Measurements from ENCODE around the gene TRMT61A.

TRMT61A gene

DNA sequence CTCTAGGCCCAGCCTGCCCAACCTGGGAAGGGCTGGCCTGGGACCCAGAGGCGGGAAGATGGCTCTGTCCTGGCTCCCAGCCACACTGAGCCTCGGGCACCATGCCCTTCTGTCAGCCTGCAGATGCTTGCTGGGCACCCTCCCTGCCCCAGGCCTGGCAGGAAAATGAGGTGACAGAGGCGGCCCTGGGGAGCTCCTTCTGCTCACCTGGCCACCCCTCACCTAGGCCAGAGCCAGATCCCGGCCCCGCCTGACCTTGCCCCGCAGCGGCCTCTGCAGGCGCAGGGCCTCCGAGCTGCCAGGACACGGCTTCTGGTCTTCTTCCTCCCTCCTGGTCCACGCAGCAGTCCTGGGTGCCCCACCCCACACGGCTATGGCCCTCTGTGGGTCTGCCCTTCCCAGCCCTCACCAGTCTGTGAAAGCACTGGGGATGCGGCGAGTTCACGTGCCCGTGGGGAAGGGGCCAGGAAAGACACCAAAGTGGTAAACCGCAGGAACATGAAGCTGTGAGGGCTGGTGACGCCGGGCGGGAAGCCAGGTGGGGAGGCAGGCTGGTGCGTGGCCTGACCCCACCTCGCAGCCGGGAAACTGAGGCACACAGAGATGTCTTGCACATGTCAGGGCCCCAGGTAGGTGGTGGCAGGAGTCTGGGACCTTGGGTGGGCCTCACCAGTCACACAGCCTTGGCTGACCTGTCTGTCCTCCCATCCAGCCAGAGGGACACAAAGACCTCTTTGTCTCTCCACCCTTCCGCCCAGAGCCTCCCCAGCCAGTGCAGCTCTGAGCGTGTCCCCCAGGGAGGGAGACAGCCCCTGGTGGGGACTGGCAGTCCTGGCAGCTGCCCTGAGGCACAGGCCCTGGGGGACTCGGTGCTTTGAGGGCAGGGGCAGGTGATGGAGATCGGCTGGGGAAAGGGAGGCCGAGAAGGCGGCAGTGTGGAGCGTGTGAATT is 20.6 kb downstream of the TRMT61A start:
- Histone ChIP-seq H3K4me1 (ENCODE audit: control insufficient read depth, insufficient read depth, low read length) (peaks cover 19% of the 10 kb centered on the region), H3K9me3 (ENCODE audit: control insufficient read depth, low read length) (no peaks in the 10 kb centered on the region), H3K27ac (ENCODE audit: insufficient read depth, low read depth, low read length, poor library complexity, severe bottlenecking) (no peak overlapping the region), H3K4me3 (ENCODE audit: insufficient read depth, low read depth, low read length) (no peak overlapping the region), H3K36me3 (ENCODE audit: control insufficient read depth, insufficient read depth, low read length) (no peaks in the 10 kb centered on the region), H3K27me3 (ENCODE audit: control insufficient read depth, insufficient read depth, low read length, poor library complexity, severe bottlenecking) (no peaks in the 10 kb centered on the region)
- 91 to 92% methylated on average over 30 of the region's 30 CpGs for WGBS, 2 experiments

DNA sequence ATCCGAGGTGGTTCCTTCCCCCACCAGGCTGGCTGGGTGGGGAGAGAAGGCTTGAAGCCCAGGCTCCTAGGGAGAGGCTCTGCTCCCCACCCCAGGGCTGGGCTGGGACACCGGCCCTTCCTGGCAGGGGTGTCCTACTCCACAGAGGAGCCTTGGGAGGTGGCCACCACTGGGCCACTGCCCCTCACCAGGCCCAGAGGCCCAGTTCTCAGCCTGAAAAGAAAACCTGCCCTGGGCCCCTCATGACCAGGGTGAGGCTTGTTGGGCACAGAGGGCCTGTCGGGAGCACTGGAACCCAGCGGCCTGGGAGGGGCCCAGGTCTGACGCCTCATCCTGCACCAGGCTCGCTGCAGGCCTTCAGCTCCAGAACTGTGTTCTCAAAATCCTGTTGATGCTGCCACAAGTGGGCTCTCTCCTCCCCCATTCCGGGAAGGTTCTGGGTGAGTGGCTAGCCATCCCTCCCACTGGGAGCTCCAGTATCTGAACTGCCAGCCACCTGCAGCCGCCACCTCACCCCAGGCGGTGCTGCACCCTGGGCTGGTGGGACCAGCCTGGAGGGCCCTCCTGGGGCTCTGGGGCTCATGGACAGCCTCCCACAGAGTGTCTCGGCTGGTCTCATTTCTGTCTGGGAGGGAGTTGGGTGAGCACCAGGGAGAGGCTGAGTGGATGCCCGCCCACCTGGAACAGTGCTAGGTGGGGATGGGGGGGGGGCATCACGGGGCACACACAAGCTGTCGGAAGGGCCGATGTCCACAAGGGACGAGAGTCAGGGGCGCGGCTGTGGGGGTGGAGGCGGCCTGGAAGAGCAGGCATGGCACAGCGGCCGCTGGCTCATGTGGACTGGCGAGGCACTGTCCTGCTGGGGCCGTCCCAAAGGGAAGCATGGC is 21.7 kb downstream of the TRMT61A start:
- H3K27ac ChIP-seq (ENCODE audit: insufficient read depth, low read depth, low read length, poor library complexity, severe bottlenecking), result no peak overlapping the region

DNA sequence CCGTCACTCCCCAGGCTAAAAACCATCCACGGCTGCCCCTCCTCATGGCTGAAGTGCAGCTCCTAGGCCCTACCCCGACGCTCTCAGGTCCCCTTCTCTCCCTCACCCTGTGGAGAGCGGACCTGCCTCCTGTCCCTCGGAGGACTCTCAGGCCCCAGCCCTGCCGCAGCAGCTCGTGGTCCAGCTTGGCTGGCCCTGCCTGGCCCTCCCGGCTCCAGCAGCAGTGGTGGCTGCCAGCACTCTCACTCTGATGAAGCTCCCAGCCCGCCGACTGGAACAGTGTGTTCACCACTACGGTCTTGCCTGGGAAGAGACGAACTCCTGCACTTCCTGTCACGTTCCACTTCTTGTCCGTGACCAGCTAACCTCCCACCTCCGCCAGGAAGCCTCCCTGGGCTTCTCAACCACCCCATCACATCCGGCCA is 22.4 kb downstream of the TRMT61A start:
- Histone ChIP-seq H3K4me1 (ENCODE audit: control insufficient read depth, insufficient read depth, low read length) (peaks cover 10% of the 10 kb centered on the region), H3K9me3 (ENCODE audit: control insufficient read depth, low read length) (no peaks in the 10 kb centered on the region), H3K27ac (ENCODE audit: insufficient read depth, low read depth, low read length, poor library complexity, severe bottlenecking) (no peak overlapping the region), H3K36me3 (ENCODE audit: control insufficient read depth, insufficient read depth, low read length) (no peaks in the 10 kb centered on the region), H3K27me3 (ENCODE audit: control insufficient read depth, insufficient read depth, low read length, poor library complexity, severe bottlenecking) (no peaks in the 10 kb centered on the region), H3K4me3 (ENCODE audit: insufficient read depth, low read depth, low read length) (no peak overlapping the region)
- 91 to 92% methylated on average over 17 of the region's 17 CpGs for WGBS, 2 experiments

More for the DNA sequence above, 21.7 kb downstream of the TRMT61A start:
- WGBS, 2 experiments, result 90% methylated on average over 22 of the region's 22 CpGs
- Histone ChIP-seq H3K4me3 (ENCODE audit: insufficient read depth, low read depth, low read length) (no peak overlapping the region), H3K27me3 (ENCODE audit: control insufficient read depth, insufficient read depth, low read length, poor library complexity, severe bottlenecking) (no peaks in the 10 kb centered on the region), H3K4me1 (ENCODE audit: control insufficient read depth, insufficient read depth, low read length) (peaks cover 16% of the 10 kb centered on the region), H3K9me3 (ENCODE audit: control insufficient read depth, low read length) (no peaks in the 10 kb centered on the region), H3K36me3 (ENCODE audit: control insufficient read depth, insufficient read depth, low read length) (no peaks in the 10 kb centered on the region)

DNA sequence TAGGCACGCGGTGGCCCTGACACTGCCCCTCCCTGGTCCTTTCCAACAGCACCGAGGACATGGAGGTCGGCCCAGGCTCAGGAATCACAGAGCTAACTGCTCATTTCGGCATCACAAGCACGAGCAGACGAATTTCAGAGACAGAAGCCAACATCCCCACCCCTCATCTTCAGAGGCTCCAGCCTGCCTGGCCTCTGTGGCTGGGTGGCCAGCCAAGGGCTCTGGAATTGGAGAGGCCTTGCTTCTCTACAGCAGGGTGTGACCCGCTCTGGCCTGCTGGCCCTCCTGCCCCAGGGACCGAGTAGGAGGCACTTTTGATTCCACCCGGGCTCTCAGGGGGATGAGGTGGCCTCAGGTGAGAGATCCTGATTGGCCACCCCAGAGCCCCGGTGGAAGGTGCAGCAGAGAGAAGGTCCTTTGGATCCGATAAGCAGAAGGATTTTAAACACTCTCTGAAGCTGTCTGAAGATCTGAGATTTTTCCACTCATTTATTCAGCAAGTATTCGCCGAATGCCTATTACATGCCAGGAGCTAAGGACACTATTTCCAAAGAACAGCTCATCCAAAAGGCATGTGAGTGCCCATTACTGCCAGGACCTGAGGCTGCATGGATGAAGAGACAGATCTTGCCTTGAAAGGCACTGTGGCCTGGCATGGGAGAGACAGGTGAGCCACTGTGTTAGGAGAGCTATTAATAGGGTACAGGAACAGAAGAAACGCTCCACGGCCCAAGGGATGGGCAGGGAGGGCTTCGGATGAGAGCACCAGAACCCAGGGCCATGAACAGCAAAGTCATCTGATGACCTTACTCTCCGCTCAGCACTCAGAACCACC is 23.2 kb downstream of the TRMT61A start:
- 94 to 95% methylated on average over 18 of the region's 18 CpGs for WGBS, 2 experiments
- Histone ChIP-seq H3K4me3 (ENCODE audit: insufficient read depth, low read depth, low read length) (no peak overlapping the region), H3K27me3 (ENCODE audit: control insufficient read depth, insufficient read depth, low read length, poor library complexity, severe bottlenecking) (no peaks in the 10 kb centered on the region), H3K36me3 (ENCODE audit: control insufficient read depth, insufficient read depth, low read length) (no peaks in the 10 kb centered on the region), H3K4me1 (ENCODE audit: control insufficient read depth, insufficient read depth, low read length) (peaks cover 10% of the 10 kb centered on the region), H3K27ac (ENCODE audit: insufficient read depth, low read depth, low read length, poor library complexity, severe bottlenecking) (no peak overlapping the region), H3K9me3 (ENCODE audit: control insufficient read depth, low read length) (no peaks in the 10 kb centered on the region)

DNA sequence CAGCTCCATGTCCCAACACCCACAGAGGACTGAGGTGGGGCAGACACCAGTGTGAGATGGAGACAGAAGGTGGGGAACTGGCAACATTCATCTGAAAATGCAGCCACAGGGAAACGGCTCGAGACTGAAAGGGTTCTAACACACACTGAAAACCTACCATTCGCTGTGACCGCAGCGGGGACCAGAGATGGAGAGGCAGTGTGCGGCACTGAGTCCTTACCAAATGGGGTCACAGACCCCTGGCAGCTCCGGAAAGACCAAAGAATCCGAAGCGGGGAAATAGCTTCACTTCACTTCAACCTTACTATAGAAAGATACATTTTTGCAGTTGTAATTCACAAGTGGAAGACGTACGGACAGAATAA is 23.8 kb downstream of the TRMT61A start:
- WGBS, 2 experiments, result 90 to 97% methylated on average over 11 of the region's 11 CpGs
- Histone ChIP-seq H3K4me1 (ENCODE audit: control insufficient read depth, insufficient read depth, low read length) (peaks cover 10% of the 10 kb centered on the region), H3K4me3 (ENCODE audit: insufficient read depth, low read depth, low read length) (no peak overlapping the region), H3K36me3 (ENCODE audit: control insufficient read depth, insufficient read depth, low read length) (no peaks in the 10 kb centered on the region), H3K27me3 (ENCODE audit: control insufficient read depth, insufficient read depth, low read length, poor library complexity, severe bottlenecking) (no peaks in the 10 kb centered on the region), H3K27ac (ENCODE audit: insufficient read depth, low read depth, low read length, poor library complexity, severe bottlenecking) (no peak overlapping the region), H3K9me3 (ENCODE audit: control insufficient read depth, low read length) (no peaks in the 10 kb centered on the region)

DNA sequence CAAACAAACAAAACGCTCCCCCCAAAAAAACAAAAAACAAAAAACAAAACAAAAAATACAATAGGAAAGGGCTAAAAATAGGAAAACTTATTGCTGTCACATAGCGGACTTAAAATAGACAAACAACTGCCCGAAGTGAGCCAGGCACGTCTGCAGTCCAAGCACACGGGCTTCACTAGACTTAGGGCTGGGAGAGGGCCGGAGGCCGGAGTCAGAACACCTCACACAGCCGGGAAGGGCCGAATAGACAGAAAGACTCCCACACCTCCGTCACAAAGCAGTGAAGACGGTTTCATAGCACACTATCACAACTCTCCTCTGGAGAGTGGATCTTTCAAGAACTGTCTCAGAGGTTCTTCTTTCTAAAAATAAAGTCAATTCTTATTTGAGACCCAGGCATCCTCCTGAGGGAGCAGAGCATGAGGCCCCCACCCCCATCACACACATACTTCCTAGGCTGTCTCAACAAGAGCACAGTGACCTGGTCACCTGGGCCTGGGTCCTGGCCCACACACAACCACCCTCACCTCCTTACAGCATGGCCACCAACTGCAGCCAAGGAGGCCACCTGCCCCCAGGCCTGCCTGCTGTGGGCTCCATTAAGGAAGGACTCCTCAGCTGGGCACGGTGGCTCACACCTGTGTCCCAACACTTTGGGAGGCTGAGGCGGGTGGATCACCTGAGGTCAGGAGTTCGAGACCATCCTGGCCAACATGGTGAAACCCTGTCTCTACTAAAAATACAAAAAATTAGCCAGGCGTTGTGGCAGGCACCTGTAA is 26.8 kb downstream of the TRMT61A start:
- Histone ChIP-seq H3K9me3 (ENCODE audit: control insufficient read depth, low read length) (no peaks in the 10 kb centered on the region), H3K4me3 (ENCODE audit: insufficient read depth, low read depth, low read length) (no peak overlapping the region), H3K27ac (ENCODE audit: insufficient read depth, low read depth, low read length, poor library complexity, severe bottlenecking) (no peak overlapping the region), H3K4me1 (ENCODE audit: control insufficient read depth, insufficient read depth, low read length) (peaks cover 4% of the 10 kb centered on the region), H3K36me3 (ENCODE audit: control insufficient read depth, insufficient read depth, low read length) (peaks cover 9% of the 10 kb centered on the region), H3K27me3 (ENCODE audit: control insufficient read depth, insufficient read depth, low read length, poor library complexity, severe bottlenecking) (no peaks in the 10 kb centered on the region)
- 91 to 92% methylated on average over 15 of the region's 15 CpGs for WGBS, 2 experiments

DNA sequence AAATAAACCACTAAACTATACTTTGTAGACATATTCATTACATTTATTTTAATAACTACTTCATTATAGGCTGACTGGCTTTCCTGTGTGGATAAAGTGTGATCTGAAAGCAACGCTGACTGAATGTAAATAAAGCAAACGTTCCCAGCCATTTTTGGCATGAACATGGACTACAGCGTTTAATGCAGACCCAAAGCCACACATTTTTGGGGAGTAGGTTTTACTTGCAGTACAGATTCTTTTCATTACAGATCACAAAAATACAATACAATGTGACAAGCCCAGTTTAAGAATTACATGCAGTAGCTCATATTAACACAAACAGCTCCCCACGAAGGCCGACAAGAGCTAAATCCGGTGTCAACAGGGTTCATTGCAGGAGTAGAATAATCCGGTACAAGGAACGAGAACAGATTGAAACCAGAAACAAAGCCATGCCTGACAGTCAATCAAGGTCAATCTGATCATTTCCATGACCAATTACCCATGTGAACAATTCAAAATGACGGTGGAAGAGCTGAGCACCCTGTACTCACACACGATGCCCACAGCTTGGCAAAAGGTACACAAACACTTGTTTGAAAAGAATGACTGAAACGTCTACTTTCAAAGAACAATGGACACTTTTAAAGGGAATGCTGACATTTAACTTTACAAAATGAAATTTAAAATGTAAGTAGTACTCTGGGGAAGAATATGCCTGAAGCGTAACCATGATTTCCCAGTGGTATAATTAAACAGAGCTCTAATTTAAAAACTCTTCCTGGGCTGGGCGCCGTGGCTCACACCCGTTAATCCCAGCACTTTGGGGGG is 28.2 kb downstream of the TRMT61A start:
- Histone ChIP-seq H3K27me3 (ENCODE audit: control insufficient read depth, insufficient read depth, low read length, poor library complexity, severe bottlenecking) (no peaks in the 10 kb centered on the region), H3K36me3 (ENCODE audit: control insufficient read depth, insufficient read depth, low read length) (peaks cover 9% of the 10 kb centered on the region), H3K9me3 (ENCODE audit: control insufficient read depth, low read length) (no peaks in the 10 kb centered on the region), H3K4me1 (ENCODE audit: control insufficient read depth, insufficient read depth, low read length) (no peaks in the 10 kb centered on the region), H3K4me3 (ENCODE audit: insufficient read depth, low read depth, low read length) (no peak overlapping the region), H3K27ac (ENCODE audit: insufficient read depth, low read depth, low read length, poor library complexity, severe bottlenecking) (no peak overlapping the region)
- WGBS, 2 experiments, result 91 to 93% methylated on average over 15 of the region's 15 CpGs

DNA sequence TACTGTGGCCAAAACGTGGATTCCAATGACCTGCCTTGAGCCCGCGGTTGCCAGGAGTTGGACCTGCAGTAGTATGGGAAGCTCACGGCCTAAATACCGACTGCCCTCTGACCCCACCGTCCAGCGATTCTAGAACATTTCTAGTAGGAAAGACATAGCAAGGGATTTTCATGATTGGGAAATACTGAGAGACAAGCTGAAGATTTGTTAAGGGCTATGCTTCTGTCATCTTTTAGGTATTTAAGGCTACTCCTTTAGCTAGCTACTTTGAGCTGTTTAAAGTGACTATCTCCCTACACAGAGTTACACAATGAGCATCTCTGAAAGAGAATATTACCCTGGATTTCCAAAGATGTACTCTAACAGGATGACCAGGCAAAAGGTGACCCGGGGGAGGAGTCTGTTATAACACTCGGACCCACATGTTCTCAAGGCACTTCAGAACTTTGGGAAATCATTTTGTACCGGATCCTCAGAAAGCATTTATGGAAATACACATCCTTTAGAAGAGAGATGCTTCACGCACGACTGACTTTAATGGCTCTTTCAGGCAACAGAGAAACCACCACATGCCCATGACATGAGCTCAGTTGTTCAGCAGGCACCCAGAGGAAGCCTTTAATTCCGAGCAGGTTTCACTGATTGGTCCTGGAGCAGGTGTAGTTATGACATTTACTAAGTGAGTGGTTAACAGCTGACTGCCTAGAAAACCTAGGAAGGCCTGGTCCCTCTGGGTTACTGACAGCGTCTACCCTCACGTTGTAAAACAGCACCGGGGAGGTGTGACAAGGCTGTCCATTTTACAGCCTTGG is 29.3 kb downstream of the TRMT61A start:
- no peaks in the 10 kb centered on the region for H3K4me1 ChIP-seq (ENCODE audit: control insufficient read depth, insufficient read depth, low read length)
- WGBS, 2 experiments, result 95 to 96% methylated on average over 16 of the region's 16 CpGs
- peaks cover 9% of the 10 kb centered on the region for H3K36me3 ChIP-seq (ENCODE audit: control insufficient read depth, insufficient read depth, low read length)
- no peak overlapping the region for H3K4me3 ChIP-seq (ENCODE audit: insufficient read depth, low read depth, low read length)
- no peaks in the 10 kb centered on the region for H3K27me3 ChIP-seq (ENCODE audit: control insufficient read depth, insufficient read depth, low read length, poor library complexity, severe bottlenecking)
- H3K9me3 ChIP-seq (ENCODE audit: control insufficient read depth, low read length), result no peaks in the 10 kb centered on the region
- H3K27ac ChIP-seq (ENCODE audit: insufficient read depth, low read depth, low read length, poor library complexity, severe bottlenecking), result no peak overlapping the region

Measured in ectodermal cell (in vitro differentiated cells).